Measurements from ENCODE around the gene CRISP1. TPM values are rescaled to one million over a fixed set of nuclear protein-coding genes. Genes with fewer than 3 reads are reported as not detected.

The CRISP1 gene
- total and polyA plus RNA-seq, 4 donors: not detected

- H3K36me3 ChIP-seq (ENCODE audit: control insufficient read depth in 4 of 4, insufficient read depth in 4 of 4, low read length in 4 of 4): no peaks in the 10 kb centered on the region
- H3K9ac ChIP-seq (ENCODE audit: insufficient read depth in 1 of 2, low read length in 2 of 2): no peak overlapping the region
- ATAC-seq (ENCODE audit: insufficient read depth, low FRiP score): no peak
- no peak for TF ChIP-seq CTCF (IDR thresholded peaks at IDR 0.05; ENCODE audit: control extremely low read depth, extremely low read depth)
- WGBS, 2 donors: 50 to 52% methylated on average over 2 of the region's 2 CpGs
- no peak for DNase-seq
- H3K9me3 ChIP-seq (ENCODE audit: control insufficient read depth in 4 of 4, insufficient read depth in 3 of 4, low read length in 3 of 4): no peaks in the 10 kb centered on the region
- H3K27me3 ChIP-seq (ENCODE audit: control insufficient read depth in 3 of 3, insufficient read depth in 3 of 3, low read length in 2 of 3): no peaks in the 10 kb centered on the region
- no peak overlapping the region for H3K4me3 ChIP-seq
- no peak overlapping the region for H3K27ac ChIP-seq (ENCODE audit: low read depth in 1 of 2, low read length in 1 of 2)
- H3K4me1 ChIP-seq (ENCODE audit: control insufficient read depth in 5 of 5, insufficient read depth in 5 of 5, low read length in 5 of 5): no peaks in the 10 kb centered on the region
These were observed 76.0 kb downstream of the CRISP1 start for GRCh38 chr6:49790341-49790740.

GRCh38 chr6:49787176-49787575 is 79.2 kb downstream of the CRISP1 start, which contains the start of gene PGK2:
TSS of gene PGK2 (minus strand) at chr6:49787285. CDS start at chr6:49787187, 98 bp downstream.
- no peaks in the 10 kb centered on the region for H3K36me3 ChIP-seq (ENCODE audit: control insufficient read depth in 4 of 4, insufficient read depth in 4 of 4, low read length in 4 of 4)
- H3K27ac ChIP-seq (ENCODE audit: low read depth in 1 of 2, low read length in 1 of 2): no peak within 1 kb of the TSS
- no peaks in the 10 kb centered on the region for H3K27me3 ChIP-seq (ENCODE audit: control insufficient read depth in 3 of 3, insufficient read depth in 3 of 3, low read length in 2 of 3)
- no peaks in the 10 kb centered on the region for H3K4me1 ChIP-seq (ENCODE audit: control insufficient read depth in 5 of 5, insufficient read depth in 5 of 5, low read length in 5 of 5)
- no peak within 1 kb of the TSS for H3K9ac ChIP-seq (ENCODE audit: insufficient read depth in 1 of 2, low read length in 2 of 2)
- DNase-seq (no peak), ATAC-seq (ENCODE audit: insufficient read depth, low FRiP score) (no peak)
- no peak for TF ChIP-seq CTCF (IDR thresholded peaks at IDR 0.05; ENCODE audit: control extremely low read depth, extremely low read depth)
- no peak within 1 kb of the TSS for H3K4me3 ChIP-seq
- WGBS, 2 donors: 84 to 91% methylated on average over 8 of the region's 8 CpGs
- H3K9me3 ChIP-seq (ENCODE audit: control insufficient read depth in 4 of 4, insufficient read depth in 3 of 4, low read length in 3 of 4): no peaks in the 10 kb centered on the region

- Histone ChIP-seq H3K4me3 (no peak overlapping the region), H3K4me1 (ENCODE audit: control insufficient read depth in 5 of 5, insufficient read depth in 5 of 5, low read length in 5 of 5) (no peaks in the 10 kb centered on the region), H3K9me3 (ENCODE audit: control insufficient read depth in 4 of 4, insufficient read depth in 3 of 4, low read length in 3 of 4) (no peaks in the 10 kb centered on the region), H3K27me3 (ENCODE audit: control insufficient read depth in 3 of 3, insufficient read depth in 3 of 3, low read length in 2 of 3) (no peaks in the 10 kb centered on the region), H3K36me3 (ENCODE audit: control insufficient read depth in 4 of 4, insufficient read depth in 4 of 4, low read length in 4 of 4) (no peaks in the 10 kb centered on the region), H3K9ac (ENCODE audit: insufficient read depth in 1 of 2, low read length in 2 of 2) (no peak overlapping the region), H3K27ac (ENCODE audit: low read depth in 1 of 2, low read length in 1 of 2) (no peak overlapping the region)
- no peak for TF ChIP-seq CTCF (IDR thresholded peaks at IDR 0.05; ENCODE audit: control extremely low read depth, extremely low read depth)
- DNase-seq (no peak), ATAC-seq (ENCODE audit: insufficient read depth, low FRiP score) (no peak)
These were observed 82.1 kb downstream of the CRISP1 start for GRCh38 chr6:49784272-49784671.

Other genes with a start within 250 kb of the CRISP1 start
- gene RHAG, start 229.7 kb downstream of the CRISP1 start, total RNA-seq: 1 to 10 TPM in 1 of 2 donors, under 1 TPM in 1; 0.31 to 5.7 TPM
- gene RHAG, start 229.7 kb downstream of the CRISP1 start, polyA plus RNA-seq: under 1 TPM in 1 of 2 donors, not detected in 1; 0.03 TPM
- gene CRISP2, start 153.0 kb downstream of the CRISP1 start, total RNA-seq: 1 to 10 TPM in 1 of 2 donors, under 1 TPM in 1; 0.28 to 4.0 TPM
- gene CRISP2, start 153.0 kb downstream of the CRISP1 start, polyA plus RNA-seq: 1 to 10 TPM; 1.2 to 1.5 TPM
- 1 to 10 TPM in 1 of 2 donors, under 1 TPM in 1; 0.80 to 1.1 TPM for gene CRISP3, start 122.1 kb downstream of the CRISP1 start, total RNA-seq
- 1 to 10 TPM in 1 of 2 donors, under 1 TPM in 1; 0.59 to 1.0 TPM for gene CRISP3, start 122.1 kb downstream of the CRISP1 start, polyA plus RNA-seq
- gene PGK2, start 79.2 kb downstream of the CRISP1 start, total RNA-seq: not detected
- not detected for gene PGK2, start 79.2 kb downstream of the CRISP1 start, polyA plus RNA-seq
- gene DEFB114, start 97.6 kb upstream of the CRISP1 start, total RNA-seq: not detected
- not detected for gene DEFB114, start 97.6 kb upstream of the CRISP1 start, polyA plus RNA-seq
- not detected for gene DEFB113, start 103.1 kb upstream of the CRISP1 start, total RNA-seq
- gene DEFB113, start 103.1 kb upstream of the CRISP1 start, polyA plus RNA-seq: not detected
- gene DEFB110, start 155.5 kb upstream of the CRISP1 start, total RNA-seq: not detected
- gene DEFB110, start 155.5 kb upstream of the CRISP1 start, polyA plus RNA-seq: not detected
- gene DEFB112, start 183.4 kb upstream of the CRISP1 start, total RNA-seq: not detected
- gene DEFB112, start 183.4 kb upstream of the CRISP1 start, polyA plus RNA-seq: not detected

All from lung (tissue), 12 donors.